Umbilical cord (tissue), 2 donors: ENCODE results near the gene TM7SF2. TPM values are rescaled to one million over a fixed set of nuclear protein-coding genes. Genes with fewer than 3 reads are reported as not detected.
"Not testable (repeated sequence)": the region's sequence is repeated elsewhere in the genome, so short reads cannot be mapped to it uniquely, and the experiment has no call there.

Experiments
- DNase-seq: peaks from one replicate; pipeline ENCODE4 v3.0.0-alpha.2; 2015; ENCODE audit warnings: low spot score
- total RNA-seq: library from RNA; depleted of rRNA; stranded (reverse); fragments of >200 nt; gene quantifications from one replicate; pipeline ENCODE4 v1.2.3, GENCODE V29; 2014; ENCODE audit warnings: low replicate concordance; ENCODE audit not compliant: insufficient read depth

TM7SF2 gene
- total RNA-seq, 1 donor from 2014 or later, result 15.2 TPM

DNA sequence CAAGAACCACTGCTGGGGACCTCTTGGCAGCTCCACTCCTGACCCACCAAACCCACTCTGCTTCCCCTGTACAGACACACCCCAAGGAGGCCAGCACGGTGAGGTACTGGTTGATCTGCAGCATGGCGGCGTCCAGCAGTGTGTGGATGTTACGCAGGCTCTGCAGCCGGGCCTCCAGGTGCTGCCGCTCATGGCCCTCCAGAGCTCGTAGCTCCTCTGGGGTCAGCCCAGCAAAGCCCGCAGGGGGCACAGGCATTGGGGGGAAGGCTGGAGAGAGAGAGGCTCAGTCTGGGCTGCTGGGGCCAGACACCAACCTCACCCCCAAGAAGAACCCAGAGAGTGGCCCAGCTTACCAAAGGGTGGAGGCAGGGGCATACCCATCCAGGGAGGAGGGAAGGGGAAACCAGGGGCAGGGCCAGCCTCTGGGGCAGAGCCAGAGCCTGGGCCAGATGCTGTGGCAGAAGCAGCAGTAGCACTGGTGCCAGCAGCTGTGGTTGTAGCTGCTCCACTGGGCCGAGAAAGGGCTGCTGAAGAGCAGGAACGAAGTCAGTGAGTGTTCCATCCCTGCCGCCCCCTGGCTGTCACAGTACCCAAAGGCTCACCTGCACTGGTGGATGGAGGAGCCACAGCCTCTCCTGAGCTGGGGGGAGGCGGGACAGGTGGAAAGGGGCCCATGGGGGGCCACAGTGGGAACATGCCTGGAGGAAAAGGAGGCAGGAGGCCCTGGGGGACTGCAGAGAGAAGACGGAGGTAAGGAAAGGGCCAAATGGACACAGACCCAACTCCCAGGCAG lies 18.2 kb downstream of the TM7SF2 start:
- DNase-seq, result no peak

DNA sequence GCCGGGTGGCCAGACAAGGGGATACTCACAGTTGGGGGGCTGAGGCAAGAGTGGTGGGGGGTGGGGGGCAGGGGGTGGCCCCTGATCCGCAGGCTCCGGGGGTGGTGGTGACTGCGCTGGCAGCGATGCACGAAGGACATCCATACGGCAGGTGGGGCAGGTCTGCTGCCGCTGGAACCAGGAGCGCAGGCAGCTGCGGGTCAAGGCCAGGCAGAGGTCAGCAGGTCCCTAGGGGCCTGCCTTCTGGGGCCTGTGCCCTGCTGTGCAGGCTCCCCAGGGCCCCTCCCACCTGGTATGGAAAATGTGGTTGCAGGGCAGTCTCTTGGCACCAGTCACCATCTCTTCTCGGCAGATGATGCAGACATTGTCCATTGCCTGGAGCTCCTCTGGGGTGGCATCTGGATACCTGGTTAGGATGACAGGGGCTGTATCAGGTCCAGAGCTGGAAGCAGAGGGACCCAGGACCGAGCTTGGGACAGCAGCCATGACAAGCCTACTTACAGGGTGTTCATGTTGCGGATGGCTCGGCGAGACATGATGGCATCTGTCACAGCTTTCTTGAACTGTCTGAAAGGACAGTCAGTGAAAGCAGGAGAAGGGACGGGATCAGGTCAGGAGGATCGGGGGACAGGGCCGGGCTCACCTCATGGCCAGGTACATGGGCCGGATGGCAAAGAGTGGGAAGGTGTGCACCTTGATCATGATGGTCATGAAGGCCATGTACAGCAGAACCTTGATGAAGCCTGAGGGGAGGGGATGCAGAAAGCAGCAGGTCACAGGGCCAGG lies 19.2 kb downstream of the TM7SF2 start:
- DNase-seq, result no peak

- DNase-seq, result no peak
These were observed 19.7 kb downstream of the TM7SF2 start for GRCh38 chr11:65131417-65131776.

GRCh38 chr11:65131895-65132237 lies 20.2 kb downstream of the TM7SF2 start:
- DNase-seq, result no peak

GRCh38 chr11:65132238-65132987 lies 20.7 kb downstream of the TM7SF2 start:
- DNase-seq, result no peak

GRCh38 chr11:65132988-65133700 lies 21.5 kb downstream of the TM7SF2 start:
- DNase-seq, result no peak

- no peak for DNase-seq
These were observed 22.1 kb downstream of the TM7SF2 start for GRCh38 chr11:65133724-65134123.

GRCh38 chr11:65134240-65134951 lies 22.7 kb downstream of the TM7SF2 start, which contains the start of gene SYVN1:
TSS of gene SYVN1 (minus strand) at chr11:65134519. CDS start at chr11:65133601, 918 bp downstream.
- DNase-seq, result peak; percentile 94

DNA sequence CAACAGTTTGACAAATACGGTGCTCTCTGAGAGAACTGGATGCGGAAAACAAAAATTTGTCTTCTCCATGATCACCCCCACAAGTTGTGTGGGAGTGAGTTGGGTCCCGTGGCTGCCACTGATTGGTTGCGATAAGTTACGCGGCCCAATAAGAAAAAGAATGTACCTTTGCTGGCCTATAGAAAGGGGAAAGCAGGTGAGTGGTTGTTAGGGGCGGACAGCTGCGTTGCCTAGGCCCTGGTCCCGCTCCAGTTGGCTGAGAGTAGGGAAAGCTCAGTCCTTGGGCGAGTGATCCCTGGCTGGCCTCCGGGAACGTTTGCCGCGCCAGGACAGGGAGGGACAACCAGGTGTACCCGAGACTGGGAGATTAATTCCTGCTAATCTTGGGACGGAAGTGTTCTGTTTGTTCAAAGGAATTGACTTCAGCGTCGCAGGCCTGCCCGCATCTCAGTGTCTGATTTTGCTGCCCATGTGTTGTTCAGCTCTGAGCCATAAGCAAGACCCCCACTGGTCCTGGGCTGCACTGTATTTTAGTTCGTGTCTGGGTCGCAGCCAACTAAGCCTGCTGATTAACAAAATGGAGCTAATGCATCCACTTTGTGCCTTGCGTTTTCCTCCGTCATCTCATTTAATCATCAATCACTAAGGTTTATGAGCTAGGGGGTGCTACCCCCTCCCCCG lies 23.4 kb downstream of the TM7SF2 start:
- DNase-seq, result peak; percentile 97

GRCh38 chr11:65135633-65136145 lies 24.0 kb downstream of the TM7SF2 start:
- DNase-seq, result no peak

DNA sequence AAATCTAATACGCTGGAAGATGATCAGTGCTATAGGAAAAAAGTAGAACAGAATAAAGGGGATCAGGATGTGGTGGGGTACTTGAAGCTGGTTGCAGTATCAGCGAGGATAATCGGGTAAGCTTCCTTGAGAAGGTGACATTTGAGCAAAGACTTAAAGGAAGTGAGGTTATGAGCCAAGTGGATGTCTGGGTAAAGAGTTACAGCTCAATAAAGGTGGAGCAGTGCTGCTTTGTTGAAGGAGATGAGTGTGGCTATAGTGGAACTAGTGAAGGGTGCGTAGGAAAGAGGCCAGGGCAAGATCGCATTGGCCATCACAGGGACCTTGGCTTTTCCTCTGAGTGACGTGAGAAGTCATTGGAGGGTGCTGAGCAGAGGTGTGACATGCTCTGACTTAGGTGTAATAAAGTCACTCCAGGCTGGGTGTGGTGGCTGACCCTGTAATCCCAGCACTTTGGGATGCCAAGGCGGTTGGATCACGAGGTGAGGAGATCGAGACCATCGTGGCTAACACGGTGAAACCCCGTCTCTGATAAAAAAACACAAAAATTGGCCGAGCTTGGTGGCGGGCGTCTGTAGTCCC lies 24.9 kb downstream of the TM7SF2 start:
- DNase-seq, result no peak

- DNase-seq, result no peak
These were observed 30.3 kb downstream of the TM7SF2 start for GRCh38 chr11:65141896-65142494.

DNA sequence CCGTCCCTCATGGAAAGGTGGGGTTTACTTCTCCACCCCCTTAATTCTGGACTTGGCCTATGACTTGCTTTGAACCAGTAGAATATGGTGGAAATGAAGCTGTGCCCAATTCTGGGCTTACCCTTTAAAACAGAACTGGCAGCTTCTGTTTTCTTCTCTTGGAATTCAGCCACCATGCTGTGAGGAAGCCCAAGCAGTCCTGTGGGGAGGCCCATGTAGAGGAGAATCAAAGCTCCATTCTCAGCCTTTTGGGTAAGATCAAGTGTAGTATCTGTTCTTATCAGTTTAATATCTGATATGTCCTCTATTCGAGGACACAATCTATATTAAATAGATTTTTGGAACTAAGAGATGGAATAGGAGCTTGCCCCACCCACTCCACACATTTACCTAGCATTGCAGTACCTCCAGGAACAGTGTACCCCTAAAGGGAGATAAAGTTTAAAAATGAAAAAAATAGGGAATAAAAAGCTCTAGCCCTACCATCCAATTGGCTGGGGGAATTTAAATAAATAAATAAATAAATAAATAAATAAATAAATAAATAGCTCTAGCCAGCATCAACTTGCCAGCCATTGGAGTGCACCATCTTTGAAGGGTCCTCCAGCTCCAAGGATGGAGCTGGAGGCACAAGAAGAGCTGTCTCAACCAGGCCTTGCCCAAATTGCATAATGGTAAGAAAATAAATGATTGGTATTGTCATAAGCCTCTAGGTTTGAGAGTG lies 35.8 kb downstream of the TM7SF2 start:
- DNase-seq, result no peak

GRCh38 chr11:65148657-65149056 lies 37.0 kb downstream of the TM7SF2 start:
- no peak for DNase-seq

DNA sequence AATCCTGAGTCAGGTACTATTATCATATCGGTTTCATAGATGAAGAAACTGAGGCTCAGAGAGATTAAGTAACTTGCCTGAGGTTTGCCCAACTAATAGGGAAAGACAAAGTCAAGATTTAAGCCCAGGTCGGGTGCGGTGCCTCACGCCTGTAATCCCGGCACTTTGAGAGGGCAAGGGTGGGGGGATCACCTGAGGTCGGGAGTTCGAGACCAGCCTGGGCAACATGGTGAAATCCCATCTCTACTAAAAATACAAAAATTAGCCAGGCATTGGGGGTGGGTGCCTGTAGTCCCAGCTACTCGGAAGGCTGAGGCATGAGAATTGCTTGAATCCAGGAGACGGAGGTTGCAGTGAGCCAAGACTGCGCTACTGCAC lies 38.4 kb downstream of the TM7SF2 start:
- not testable (repeated sequence) for DNase-seq

DNA sequence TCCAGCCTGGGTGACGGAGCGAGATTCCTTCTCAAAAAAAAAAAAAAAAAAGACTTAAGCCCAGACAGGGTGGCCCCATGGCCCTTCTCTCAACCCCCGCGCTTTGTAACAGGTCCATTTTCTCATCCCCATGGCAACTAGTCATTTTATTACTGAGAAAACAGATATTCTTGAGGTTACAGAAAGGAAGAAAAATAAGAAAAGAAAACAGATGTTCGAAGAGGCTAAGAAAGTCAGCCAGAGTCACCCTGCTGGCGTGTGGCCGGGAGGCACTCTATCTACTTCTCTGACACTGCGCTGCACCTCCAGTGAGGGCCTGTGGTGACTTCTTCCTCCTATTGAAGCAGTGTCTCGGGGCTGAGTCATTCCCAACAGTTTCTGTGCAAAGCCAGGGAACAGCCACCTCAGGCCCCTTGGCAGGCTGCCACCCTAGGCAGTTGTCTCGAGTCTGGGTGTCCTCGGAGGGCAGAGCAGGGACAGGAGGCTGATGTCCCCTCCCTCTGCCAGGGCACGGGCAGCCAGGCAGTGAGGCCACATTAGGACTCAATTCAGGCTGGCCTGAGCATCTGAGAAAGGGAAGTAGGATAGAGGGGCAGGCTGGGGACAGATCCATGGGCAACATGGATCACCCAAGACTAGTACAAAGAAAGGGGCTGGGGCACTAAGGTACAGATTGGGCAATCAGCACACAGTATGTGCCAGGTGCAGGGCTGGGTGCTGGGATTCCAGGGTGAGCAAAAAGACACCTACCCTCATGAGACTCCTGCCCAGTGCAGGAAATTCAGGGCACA lies 39.0 kb downstream of the TM7SF2 start:
- DNase-seq, result peak; percentile 61

GRCh38 chr11:65151331-65151899 lies 39.7 kb downstream of the TM7SF2 start:
- DNase-seq, result no peak

DNA sequence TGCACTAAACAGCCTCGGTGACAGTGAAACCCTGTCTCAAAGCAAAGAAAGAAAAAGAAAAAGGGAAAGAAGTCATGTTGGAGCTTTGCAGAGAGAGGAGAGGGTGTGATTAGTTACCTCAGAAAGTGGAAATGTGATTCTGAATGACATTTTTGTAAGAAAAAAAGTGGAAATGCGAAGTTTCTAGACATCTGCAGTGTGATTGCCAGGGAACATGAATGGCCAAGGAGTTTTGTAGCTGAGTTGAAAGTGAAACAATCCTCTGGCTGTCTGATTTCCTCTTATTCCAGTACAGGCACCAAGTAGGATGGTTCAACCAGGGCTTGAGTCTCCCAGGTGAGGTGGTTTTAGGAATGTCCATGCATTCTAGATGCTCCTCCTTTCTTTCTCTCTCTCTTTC lies 40.5 kb downstream of the TM7SF2 start:
- no peak for DNase-seq
